Neural progenitor cell (in vitro differentiated cells): ENCODE data around the gene LRCH3.

Source experiments
- CTCF ChIP-seq: fragments of 200-600 bp; sonication (generic); IDR thresholded peaks from 2 replicates; pipeline ENCODE4 v1.5.1; 2017; ENCODE audit warnings: antibody characterized with exemption, mild to moderate bottlenecking
- EZH2 ChIP-seq: fragments of 200-600 bp; sonication (generic); IDR thresholded peaks from 2 replicates; pipeline ENCODE4 v1.6.1; 2017; ENCODE audit warnings: antibody characterized with exemption, mild to moderate bottlenecking, moderate library complexity
- EZH2phosphoT487 ChIP-seq: fragments of 200-600 bp; sonication (generic); IDR thresholded peaks from 2 replicates; pipeline ENCODE4 v1.6.1; 2017; ENCODE audit warnings: antibody characterized with exemption

- no peak for TF ChIP-seq EZH2
- TF ChIP-seq CTCF: no peak
- TF ChIP-seq EZH2phosphoT487: no peak
These were observed 86.8 kb downstream of the LRCH3 start for GRCh38 chr3:197877902-197878301.
